ENCODE data around the gene TM7SF2.
A peak's percentile ranks its signal among the peaks of the same experiment; 100 is the strongest.

Gene TM7SF2

GRCh38 chr11:65069217-65069616 is 42.5 kb upstream of the TM7SF2 start:
- no peak for TF ChIP-seq CTCF (IDR thresholded peaks at IDR 0.05; ENCODE audit: low read depth, low read length)
- DNase-seq (ENCODE audit: extremely low read depth, low read depth), result no peak

GRCh38 chr11:65071907-65072630 is 39.6 kb upstream of the TM7SF2 start:
- DNase-seq (ENCODE audit: extremely low read depth, low read depth), result no peak
- no peak for TF ChIP-seq CTCF (IDR thresholded peaks at IDR 0.05; ENCODE audit: low read depth, low read length)

GRCh38 chr11:65072631-65072966 is 39.1 kb upstream of the TM7SF2 start:
- no peak for DNase-seq (ENCODE audit: extremely low read depth, low read depth)
- TF ChIP-seq CTCF (IDR thresholded peaks at IDR 0.05; ENCODE audit: low read depth, low read length), result no peak

GRCh38 chr11:65077451-65077850 is 34.2 kb upstream of the TM7SF2 start:
- no peak for TF ChIP-seq CTCF (IDR thresholded peaks at IDR 0.05; ENCODE audit: low read depth, low read length)
- no peak for DNase-seq (ENCODE audit: extremely low read depth, low read depth)

GRCh38 chr11:65078151-65078550 is 33.5 kb upstream of the TM7SF2 start:
- TF ChIP-seq CTCF (IDR thresholded peaks at IDR 0.05; ENCODE audit: low read depth, low read length), result peak; percentile 42
- no peak for DNase-seq (ENCODE audit: extremely low read depth, low read depth)

GRCh38 chr11:65078786-65079342 is 32.8 kb upstream of the TM7SF2 start:
- TF ChIP-seq CTCF (IDR thresholded peaks at IDR 0.05; ENCODE audit: low read depth, low read length), result no peak
- DNase-seq (ENCODE audit: extremely low read depth, low read depth), result no peak

- TF ChIP-seq CTCF (IDR thresholded peaks at IDR 0.05; ENCODE audit: low read depth, low read length), result no peak
- no peak for DNase-seq (ENCODE audit: extremely low read depth, low read depth)
Observed at GRCh38 chr11:65083134-65083833, 28.4 kb upstream of the TM7SF2 start.

Data from AG09319 (cell line).